CD4-positive, CD25-positive, alpha-beta regulatory T cell (primary cell): ENCODE results near the gene CDRT15L2. TPM values are rescaled to one million over a fixed set of nuclear protein-coding genes. Genes with fewer than 3 reads are reported as not detected.
"Not testable (repeated sequence)": the region's sequence is repeated elsewhere in the genome, so short reads cannot be mapped to it uniquely, and the experiment has no call there.

Experiments used
- ATAC-seq, 2 donors: fragments of 150-1000 bp; cut with Tn5 transposase; one replicate each; pipeline ENCODE4 v1.10.0; 2021; ENCODE audit warnings: low read depth in 2 of 2, moderate number of reproducible peaks in 2 of 2, moderate library complexity in 1 of 2
- DNase-seq, 3 donors: peaks; one replicate each; pipeline versions ENCODE4 v3.0.0 to v3.0.0-alpha.2; 2012 to 2022; ENCODE audit warnings: mixed read lengths in 1 of 3
- H3K27ac ChIP-seq: one replicate; pipeline ENCODE4 v1.7.0; 2013; ENCODE audit warnings: mild to moderate bottlenecking, low read length; ENCODE audit not compliant: insufficient read depth, poor library complexity, severe bottlenecking
- H3K27me3 ChIP-seq: one replicate; pipeline ENCODE4 v1.7.0; 2013; ENCODE audit warnings: low read length; ENCODE audit not compliant: control insufficient read depth, insufficient read depth
- H3K36me3 ChIP-seq: one replicate; pipeline ENCODE4 v1.7.0; 2013; ENCODE audit warnings: mild to moderate bottlenecking, low read length, moderate library complexity; ENCODE audit not compliant: control insufficient read depth, insufficient read depth
- H3K4me1 ChIP-seq: 2 replicates; pipeline ENCODE4 v1.7.0; 2013; ENCODE audit warnings: mild to moderate bottlenecking, low read length; ENCODE audit not compliant: insufficient read depth, control insufficient read depth, poor library complexity, severe bottlenecking
- H3K4me3 ChIP-seq: one replicate; pipeline ENCODE4 v1.7.0; 2013; ENCODE audit warnings: low read depth, mild to moderate bottlenecking, low read length, moderate library complexity
- H3K9me3 ChIP-seq, 2 experiments: 1 replicate in 1 of 2; 2 replicates in 1 of 2; pipeline ENCODE4 v1.7.0; 2013; ENCODE audit warnings: low read length in 2 of 2, mild to moderate bottlenecking in 1 of 2, moderate library complexity in 1 of 2; ENCODE audit not compliant: control insufficient read depth in 2 of 2
- H3K27ac Mint-ChIP-seq, 3 donors: one replicate each; pipeline ENCODE4 v1.8.0; 2020 to 2022; ENCODE audit warnings: mild to moderate bottlenecking in 3 of 3, mixed read lengths in 3 of 3, moderate library complexity in 2 of 3
- H3K27me3 Mint-ChIP-seq: one replicate; pipeline ENCODE4 v1.8.0; 2022; ENCODE audit warnings: mild to moderate bottlenecking, mixed read lengths
- H3K36me3 Mint-ChIP-seq: one replicate; pipeline ENCODE4 v1.8.0; 2020; ENCODE audit warnings: mixed read lengths
- H3K4me1 Mint-ChIP-seq, 4 donors: one replicate each; pipeline ENCODE4 v1.8.0; 2020 to 2022; ENCODE audit warnings: mixed read lengths in 4 of 4, mild to moderate bottlenecking in 1 of 4
- H3K4me3 Mint-ChIP-seq, 4 donors: one replicate each; pipeline ENCODE4 v1.8.0; 2020 to 2022; ENCODE audit warnings: mild to moderate bottlenecking in 4 of 4, mixed read lengths in 4 of 4, moderate library complexity in 3 of 4
- H3K9me3 Mint-ChIP-seq, 7 donors: one replicate each; pipeline ENCODE4 v1.8.0; 2020 to 2022; ENCODE audit warnings: mixed read lengths in 7 of 7, mild to moderate bottlenecking in 3 of 7, moderate library complexity in 2 of 7
- polyA plus RNA-seq, 4 donors: library from polyadenylated mRNA; unstranded; fragments of 300-500 nt; fragmentation: Illumina TruSeq; gene quantifications; one replicate each; pipeline ENCODE4 v1.2.3, GENCODE V29; 2021
- total RNA-seq: library from RNA; stranded (reverse); gene quantifications from one replicate; pipeline ENCODE4 v1.2.3, GENCODE V29; 2022

The CDRT15L2 gene
- total and polyA plus RNA-seq, 5 donors from 2014 or later: not detected

- H3K9me3 Mint-ChIP-seq, H3K4me3 Mint-ChIP-seq, H3K27me3 Mint-ChIP-seq, H3K27ac ChIP-seq, H3K27ac Mint-ChIP-seq, H3K27me3 ChIP-seq, H3K36me3 ChIP-seq, H3K4me1 ChIP-seq, H3K4me3 ChIP-seq, DNase-seq, H3K9me3 ChIP-seq, ATAC-seq, H3K4me1 Mint-ChIP-seq, H3K36me3 Mint-ChIP-seq: not testable (repeated sequence)
Observed at GRCh38 chr17:20583891-20584577, 4.5 kb downstream of the CDRT15L2 start.

GRCh38 chr17:20588744-20589453, 9.4 kb downstream of the CDRT15L2 start:
- H3K9me3 Mint-ChIP-seq, H3K36me3 ChIP-seq, H3K4me1 ChIP-seq, H3K27ac ChIP-seq, H3K27me3 ChIP-seq, ATAC-seq, H3K4me3 ChIP-seq, H3K27ac Mint-ChIP-seq, H3K4me1 Mint-ChIP-seq, H3K4me3 Mint-ChIP-seq, H3K27me3 Mint-ChIP-seq, H3K36me3 Mint-ChIP-seq, H3K9me3 ChIP-seq, DNase-seq: not testable (repeated sequence)

- not testable (repeated sequence) for H3K36me3 ChIP-seq, H3K4me1 ChIP-seq, ATAC-seq, H3K9me3 ChIP-seq, H3K4me3 Mint-ChIP-seq, H3K4me3 ChIP-seq, H3K27ac Mint-ChIP-seq, H3K27ac ChIP-seq, H3K27me3 Mint-ChIP-seq, DNase-seq, H3K27me3 ChIP-seq, H3K36me3 Mint-ChIP-seq, H3K9me3 Mint-ChIP-seq, H3K4me1 Mint-ChIP-seq
Observed at GRCh38 chr17:20589454-20589810, 9.9 kb downstream of the CDRT15L2 start.

GRCh38 chr17:20591040-20591439, 11.5 kb downstream of the CDRT15L2 start:
- not testable (repeated sequence) for H3K4me1 ChIP-seq, H3K36me3 ChIP-seq, H3K27ac ChIP-seq, H3K4me3 ChIP-seq, H3K27me3 Mint-ChIP-seq, H3K27ac Mint-ChIP-seq, ATAC-seq, H3K4me3 Mint-ChIP-seq, H3K27me3 ChIP-seq, H3K9me3 Mint-ChIP-seq, H3K9me3 ChIP-seq, H3K4me1 Mint-ChIP-seq, DNase-seq, H3K36me3 Mint-ChIP-seq

DNA sequence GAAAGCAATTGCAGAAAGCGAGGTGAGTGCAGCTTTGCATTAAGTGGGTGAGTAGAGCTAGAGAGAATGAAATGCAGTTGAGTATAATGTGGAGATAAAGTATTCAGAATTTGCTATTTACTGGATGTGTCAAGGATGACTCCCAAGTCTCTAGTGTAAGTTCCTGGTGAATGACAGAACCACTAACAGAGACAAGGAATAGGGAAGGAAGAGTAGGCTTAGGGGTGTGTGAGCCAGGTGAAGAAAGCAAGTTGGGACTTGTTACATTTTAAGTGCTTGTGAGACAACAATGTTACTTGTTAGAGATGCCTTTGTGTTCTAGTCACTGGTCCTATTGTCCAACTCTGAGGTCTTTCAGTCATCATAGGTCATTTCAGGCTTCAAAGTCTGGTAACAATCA, 26.0 kb downstream of the CDRT15L2 start:
- ATAC-seq, H3K4me3 ChIP-seq, H3K4me3 Mint-ChIP-seq, H3K9me3 ChIP-seq, H3K27ac Mint-ChIP-seq, H3K27me3 ChIP-seq, H3K27me3 Mint-ChIP-seq, H3K9me3 Mint-ChIP-seq, H3K36me3 Mint-ChIP-seq, DNase-seq, H3K36me3 ChIP-seq, H3K4me1 Mint-ChIP-seq, H3K4me1 ChIP-seq, H3K27ac ChIP-seq: not testable (repeated sequence)

DNA sequence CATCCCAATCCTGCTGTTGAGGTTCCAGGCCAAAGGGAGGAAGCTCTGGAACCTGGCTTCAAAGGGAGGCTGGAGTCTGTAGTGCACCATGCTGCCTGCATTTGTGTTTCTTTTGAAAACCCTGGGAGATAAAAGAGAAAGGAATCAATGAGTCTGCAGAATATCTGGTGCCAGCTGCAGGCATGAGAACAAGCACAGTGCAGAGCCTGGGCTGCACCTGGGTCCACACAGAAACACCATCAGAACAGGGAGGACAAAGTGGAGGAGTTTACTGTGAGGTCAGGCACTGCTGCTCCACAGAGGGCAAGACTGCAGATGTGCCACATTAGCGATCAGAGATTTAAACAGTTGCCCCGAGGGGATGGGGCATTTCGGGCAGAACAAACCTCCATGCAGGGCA, 30.0 kb downstream of the CDRT15L2 start:
- H3K36me3 Mint-ChIP-seq, H3K27ac ChIP-seq, H3K4me3 Mint-ChIP-seq, H3K4me3 ChIP-seq, H3K4me1 Mint-ChIP-seq, H3K27me3 ChIP-seq, H3K4me1 ChIP-seq, H3K27ac Mint-ChIP-seq, DNase-seq, H3K27me3 Mint-ChIP-seq, H3K9me3 Mint-ChIP-seq, H3K9me3 ChIP-seq, H3K36me3 ChIP-seq, ATAC-seq: not testable (repeated sequence)

GRCh38 chr17:20611309-20611708, 31.8 kb downstream of the CDRT15L2 start:
- Histone ChIP-seq H3K27ac (no peak overlapping the region), H3K4me3 (no peak overlapping the region), H3K4me1 (no peaks in the 10 kb centered on the region), H3K27me3 (no peaks in the 10 kb centered on the region), H3K9me3 (no peaks in the 10 kb centered on the region), H3K36me3 (no peaks in the 10 kb centered on the region)
- Mint-ChIP-seq H3K4me1 (no peaks in the 10 kb centered on the region), H3K27me3 (no peaks in the 10 kb centered on the region), H3K4me3 (no peak overlapping the region), H3K9me3 (no peaks in the 10 kb centered on the region), H3K27ac (no peak overlapping the region), H3K36me3 (no peaks in the 10 kb centered on the region)
- DNase-seq: no peak
- ATAC-seq: no peak

DNA sequence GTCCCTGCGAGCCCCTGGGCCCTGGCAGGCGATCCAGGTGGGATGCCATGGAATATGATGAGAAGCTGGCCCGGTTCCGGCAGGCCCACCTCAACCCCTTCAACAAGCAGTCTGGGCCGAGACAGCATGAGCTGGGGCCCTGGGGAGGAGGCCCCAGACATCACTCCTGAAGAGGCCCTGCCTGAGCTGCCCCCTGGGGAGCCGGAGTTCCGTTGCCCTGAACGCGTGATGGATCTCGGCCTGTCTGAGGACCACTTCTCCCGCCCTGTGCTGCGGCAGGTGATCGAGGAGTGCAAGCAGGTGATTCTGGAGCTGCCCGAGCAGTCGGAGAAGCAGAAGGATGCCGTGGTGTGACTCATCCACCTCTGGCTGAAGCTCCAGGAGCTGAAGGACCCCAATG, 33.1 kb downstream of the CDRT15L2 start:
- DNase-seq (no peak), ATAC-seq (no peak)

More for the DNA sequence above, 33.1 kb downstream of the CDRT15L2 start:
- Mint-ChIP-seq H3K9me3 (no peaks in the 10 kb centered on the region), H3K36me3 (no peaks in the 10 kb centered on the region), H3K27me3 (no peaks in the 10 kb centered on the region), H3K4me1 (no peaks in the 10 kb centered on the region), H3K4me3 (no peak overlapping the region), H3K27ac (no peak overlapping the region)
- Histone ChIP-seq H3K27ac (no peak overlapping the region), H3K9me3 (no peaks in the 10 kb centered on the region), H3K27me3 (no peaks in the 10 kb centered on the region), H3K4me1 (no peaks in the 10 kb centered on the region), H3K36me3 (no peaks in the 10 kb centered on the region), H3K4me3 (no peak overlapping the region)
